Natural killer cell treated with Interleukin-12 subunit alpha and Interleukin-12 subunit beta and Interleukin-15 and Interleukin-18, amount 100 ng/mL, for 72 hours (primary cell): ENCODE measurements around the gene PWWP2B. TPM values are rescaled to one million over a fixed set of nuclear protein-coding genes. Genes with fewer than 3 reads are reported as not detected.

Experiments used
- ATAC-seq, 2 donors: fragments of 150-1000 bp; cut with Tn5 transposase in 1 of 2; sonication (Bioruptor Pico), chemical (Tn5 transposase) in 1 of 2; 2 replicates each; pipeline ENCODE4 v1.10.0; 2021
- DNase-seq: peaks from one replicate; pipeline ENCODE4 v3.0.0; 2022; ENCODE audit warnings: low spot score
- H3K27ac Mint-ChIP-seq, 2 donors: 1 replicate in 1 of 2; 2 replicates in 1 of 2; pipeline ENCODE4 v1.8.0; 2022; ENCODE audit warnings: mixed read lengths in 2 of 2, mild to moderate bottlenecking in 1 of 2, moderate library complexity in 1 of 2
- H3K27me3 Mint-ChIP-seq, 2 donors: 1 replicate in 1 of 2; 2 replicates in 1 of 2; pipeline ENCODE4 v1.8.0; 2022; ENCODE audit warnings: mixed read lengths in 2 of 2
- H3K36me3 Mint-ChIP-seq: one replicate; pipeline ENCODE4 v1.8.0; 2022; ENCODE audit warnings: mixed read lengths
- H3K4me1 Mint-ChIP-seq, 2 donors: 1 replicate in 1 of 2; 2 replicates in 1 of 2; pipeline ENCODE4 v1.8.0; 2022; ENCODE audit warnings: low read depth in 2 of 2, mixed read lengths in 2 of 2, mild to moderate bottlenecking in 1 of 2
- H3K4me3 Mint-ChIP-seq: one replicate; pipeline ENCODE4 v1.8.0; 2022; ENCODE audit warnings: mixed read lengths
- H3K9me3 Mint-ChIP-seq: 2 replicates; pipeline ENCODE4 v1.8.0; 2022; ENCODE audit warnings: mixed read lengths
- total RNA-seq, 2 donors: library from RNA; stranded (reverse); gene quantifications; one replicate each; pipeline ENCODE4 v1.2.3, GENCODE V29; 2022

Gene PWWP2B
- total RNA-seq, 2 donors from 2014 or later, result 15.2 to 17.9 TPM

- Mint-ChIP-seq H3K27ac (peak overlapping the region; percentile 67 to 76), H3K4me1 (peaks cover 0 to 18% of the 10 kb centered on the region in 2 donors), H3K9me3 (no peaks in the 10 kb centered on the region), H3K27me3 (no peaks in the 10 kb centered on the region), H3K36me3 (no peaks in the 10 kb centered on the region), H3K4me3 (peak overlapping the region; percentile 84)
- ATAC-seq (peak in 1 of 2 donors; percentile 1), DNase-seq (no peak)
These were observed 918 bp downstream of the PWWP2B start for GRCh38 chr10:132397671-132398565.

GRCh38 chr10:132398566-132398991 lies 1.6 kb downstream of the PWWP2B start:
- Mint-ChIP-seq H3K4me3 (no peak overlapping the region), H3K36me3 (no peaks in the 10 kb centered on the region), H3K4me1 (peaks cover 0 to 14% of the 10 kb centered on the region in 2 donors), H3K9me3 (no peaks in the 10 kb centered on the region), H3K27me3 (no peaks in the 10 kb centered on the region), H3K27ac (peak overlapping the region in 1 of 2 donors; percentile 67)
- ATAC-seq, result no peak
- DNase-seq, result no peak

GRCh38 chr10:132399117-132400035 lies 2.4 kb downstream of the PWWP2B start:
- Mint-ChIP-seq H3K36me3 (no peaks in the 10 kb centered on the region), H3K27ac (no peak overlapping the region), H3K27me3 (no peaks in the 10 kb centered on the region), H3K9me3 (no peaks in the 10 kb centered on the region), H3K4me1 (peaks cover 0 to 12% of the 10 kb centered on the region in 2 donors), H3K4me3 (no peak overlapping the region)
- DNase-seq (no peak), ATAC-seq (no peak)

GRCh38 chr10:132400041-132400546 lies 3.1 kb downstream of the PWWP2B start:
- ATAC-seq (no peak), DNase-seq (no peak)
- Mint-ChIP-seq H3K36me3 (no peaks in the 10 kb centered on the region), H3K9me3 (no peaks in the 10 kb centered on the region), H3K27ac (no peak overlapping the region), H3K4me3 (no peak overlapping the region), H3K27me3 (no peaks in the 10 kb centered on the region), H3K4me1 (peaks cover 0 to 9% of the 10 kb centered on the region in 2 donors)

- DNase-seq, result no peak
- peak overlapping the region in 1 of 2 donors; percentile 59 for H3K27ac Mint-ChIP-seq
- ATAC-seq, result no peak
- H3K9me3 Mint-ChIP-seq, result no peaks in the 10 kb centered on the region
- H3K4me1 Mint-ChIP-seq, result peaks cover 0 to 10% of the 10 kb centered on the region in 2 donors
- H3K4me3 Mint-ChIP-seq, result no peak overlapping the region
- H3K36me3 Mint-ChIP-seq, result no peaks in the 10 kb centered on the region
- H3K27me3 Mint-ChIP-seq, result no peaks in the 10 kb centered on the region
These were observed 3.6 kb downstream of the PWWP2B start for GRCh38 chr10:132400547-132401151.

DNA sequence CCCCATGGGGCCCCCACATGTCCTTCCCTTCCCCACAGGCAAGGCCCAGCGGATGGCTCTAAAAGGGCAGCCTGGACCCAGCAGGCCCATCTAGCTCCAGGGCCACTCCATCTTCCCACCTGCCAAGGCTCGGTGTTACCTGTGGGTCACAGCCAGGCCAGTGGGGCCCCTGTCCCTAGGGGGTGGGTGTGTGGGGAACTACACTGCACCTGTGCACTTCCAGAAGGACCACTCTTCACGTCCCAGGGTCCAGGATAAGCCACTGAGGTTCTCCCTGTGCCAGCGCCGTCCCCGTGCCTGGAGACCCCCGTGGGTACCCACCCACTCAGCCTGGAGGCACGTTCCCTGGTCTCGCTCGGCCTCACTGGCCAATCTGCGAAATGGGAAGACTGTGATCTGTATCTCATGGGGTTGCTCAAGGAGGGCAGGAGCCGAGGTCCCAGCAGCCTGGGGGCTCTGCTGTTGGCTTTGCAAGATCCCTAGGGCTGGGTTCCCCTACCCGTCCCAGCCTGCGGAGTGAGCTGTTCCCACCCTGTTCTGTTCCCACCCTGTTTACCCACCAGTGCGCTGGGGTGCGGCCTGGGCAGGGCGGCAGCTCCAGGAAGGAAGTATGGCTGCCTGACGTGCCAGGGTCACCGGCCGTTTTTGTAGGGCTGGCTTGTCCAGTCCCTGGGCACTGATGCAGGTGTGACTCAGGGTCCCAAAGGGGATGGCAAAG lies 4.6 kb downstream of the PWWP2B start:
- ATAC-seq, result no peak
- Mint-ChIP-seq H3K27me3 (no peaks in the 10 kb centered on the region), H3K36me3 (no peaks in the 10 kb centered on the region), H3K27ac (no peak overlapping the region), H3K4me1 (peaks cover 0 to 17% of the 10 kb centered on the region in 2 donors), H3K4me3 (no peak overlapping the region), H3K9me3 (no peaks in the 10 kb centered on the region)
- DNase-seq, result no peak

- DNase-seq, result no peak
- H3K27ac Mint-ChIP-seq, result no peak overlapping the region
- no peak overlapping the region for H3K4me3 Mint-ChIP-seq
- ATAC-seq, result no peak
- H3K27me3 Mint-ChIP-seq, result no peaks in the 10 kb centered on the region
- no peaks in the 10 kb centered on the region for H3K36me3 Mint-ChIP-seq
- peaks cover 2 to 18% of the 10 kb centered on the region in 2 donors for H3K4me1 Mint-ChIP-seq
- H3K9me3 Mint-ChIP-seq, result no peaks in the 10 kb centered on the region
These were observed 5.8 kb downstream of the PWWP2B start for GRCh38 chr10:132402781-132403241.

- no peak overlapping the region for H3K4me3 Mint-ChIP-seq
- no peak overlapping the region for H3K27ac Mint-ChIP-seq
- no peaks in the 10 kb centered on the region for H3K36me3 Mint-ChIP-seq
- peaks cover 7 to 18% of the 10 kb centered on the region in 2 donors for H3K4me1 Mint-ChIP-seq
- no peak for DNase-seq
- no peak for ATAC-seq
- no peaks in the 10 kb centered on the region for H3K9me3 Mint-ChIP-seq
- H3K27me3 Mint-ChIP-seq, result no peaks in the 10 kb centered on the region
These were observed 6.6 kb downstream of the PWWP2B start for GRCh38 chr10:132403511-132404168.

- H3K27ac Mint-ChIP-seq, result no peak overlapping the region
These were observed 7.3 kb downstream of the PWWP2B start for GRCh38 chr10:132404169-132404880.

DNA sequence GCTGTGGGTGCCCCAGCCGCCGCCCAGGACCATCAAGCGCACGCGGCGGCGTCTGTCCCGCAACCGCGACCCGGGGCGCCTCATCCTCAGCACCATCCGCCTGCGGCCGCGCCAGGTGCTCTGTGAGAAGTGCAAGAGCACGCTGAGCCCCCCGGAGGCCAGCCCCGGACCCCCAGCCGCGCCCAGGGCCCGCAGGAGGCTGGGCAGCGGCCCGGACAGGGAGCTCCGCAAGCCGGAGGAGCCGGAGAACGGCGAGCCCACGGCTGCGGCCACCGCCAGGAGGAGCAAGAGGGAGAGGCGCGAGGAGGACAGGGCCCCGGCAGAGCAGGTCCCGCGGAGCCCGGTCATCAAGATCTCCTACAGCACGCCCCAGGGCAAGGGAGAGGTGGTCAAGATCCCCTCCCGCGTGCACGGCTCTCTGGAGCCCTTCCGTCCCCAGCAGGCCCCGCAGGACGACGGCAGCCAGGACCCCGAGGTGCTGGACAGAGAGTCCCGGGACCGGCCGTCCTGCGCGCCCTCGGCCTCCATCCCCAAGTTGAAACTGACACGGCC lies 8.0 kb downstream of the PWWP2B start:
- no peaks in the 10 kb centered on the region for H3K36me3 Mint-ChIP-seq
- H3K9me3 Mint-ChIP-seq, result no peaks in the 10 kb centered on the region
- DNase-seq, result no peak
- ATAC-seq, result no peak
- no peak overlapping the region for H3K4me3 Mint-ChIP-seq
- no peak overlapping the region for H3K27ac Mint-ChIP-seq
- H3K4me1 Mint-ChIP-seq, result peaks cover 9 to 19% of the 10 kb centered on the region in 2 donors
- no peaks in the 10 kb centered on the region for H3K27me3 Mint-ChIP-seq

More at GRCh38 chr10:132404169-132404880, 7.3 kb downstream of the PWWP2B start:
- H3K9me3 Mint-ChIP-seq, result no peaks in the 10 kb centered on the region
- no peak for ATAC-seq
- DNase-seq, result no peak
- no peak overlapping the region for H3K4me3 Mint-ChIP-seq
- no peaks in the 10 kb centered on the region for H3K36me3 Mint-ChIP-seq
- H3K4me1 Mint-ChIP-seq, result peaks cover 7 to 18% of the 10 kb centered on the region in 2 donors
- no peaks in the 10 kb centered on the region for H3K27me3 Mint-ChIP-seq

DNA sequence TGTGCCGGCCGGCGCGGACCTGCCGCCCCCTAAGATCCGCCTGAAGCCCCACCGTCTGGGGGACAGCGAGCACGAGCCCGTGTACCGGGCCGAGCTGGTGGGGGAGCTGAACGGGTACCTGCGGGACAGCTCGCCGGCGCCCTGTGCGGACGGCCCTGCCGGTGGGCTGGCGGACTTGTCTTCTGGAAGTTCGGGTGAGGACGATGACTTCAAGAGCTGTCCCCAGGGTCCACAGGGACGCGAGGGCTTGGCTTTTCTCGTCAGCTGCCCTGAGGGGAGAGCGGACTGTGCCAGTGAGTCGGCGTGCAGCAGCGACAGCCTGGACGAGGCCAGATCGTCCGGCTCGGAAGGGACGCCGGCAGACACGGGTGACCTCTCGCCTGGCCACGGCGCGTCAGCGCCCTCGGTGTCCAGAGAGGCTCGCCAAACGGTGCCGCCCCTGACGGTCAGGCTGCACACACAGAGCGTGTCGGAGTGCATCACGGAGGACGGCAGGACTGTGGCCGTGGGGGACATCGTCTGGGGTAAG lies 8.5 kb downstream of the PWWP2B start:
- H3K27me3 Mint-ChIP-seq, result no peaks in the 10 kb centered on the region
- no peak for DNase-seq
- no peak overlapping the region for H3K4me3 Mint-ChIP-seq
- no peak for ATAC-seq
- H3K27ac Mint-ChIP-seq, result no peak overlapping the region
- no peaks in the 10 kb centered on the region for H3K9me3 Mint-ChIP-seq
- no peaks in the 10 kb centered on the region for H3K36me3 Mint-ChIP-seq
- peaks cover 12 to 22% of the 10 kb centered on the region in 2 donors for H3K4me1 Mint-ChIP-seq
